HepG2 (cell line): Measurements from ENCODE around the gene TCF7L2. TPM values are rescaled to one million over a fixed set of nuclear protein-coding genes. Genes with fewer than 3 reads are reported as not detected.

Source experiments
- ATAC-seq: fragments of 200-7000 bp; cut with Tn5 transposase; 3 replicates; pipeline ENCODE4 v1.9.1; 2020; ENCODE audit warnings: mild to moderate bottlenecking, moderate library complexity
- BruUV-seq: library from RNA; stranded (reverse); fragments of 400-500 nt; replicated peaks from 2 replicates; lab custom pipeline; 2021; lab: Mats Ljungman, UMichigan
- CTCF ChIA-PET: fragments of 300-600 bp; formaldehyde crosslinking; extraction: SDS; loops from one replicate; lab custom pipeline; 2021; ENCODE audit warnings: low total read pairs, inconsistent platforms, low intra/inter-chr PET ratio; lab: Yijun Ruan, JAX
- POLR2A ChIA-PET: fragments of 350-600 bp; sonication (Branson Sonifier 250); formaldehyde crosslinking; loops from one replicate; lab custom pipeline; 2020; ENCODE audit warnings: antibody characterized with exemption, inconsistent platforms; lab: Yijun Ruan, JAX
- DNase-seq: peaks from one replicate; pipeline ENCODE4 v3.0.0-alpha.2; 2015; ENCODE audit warnings: low spot score
- FAIRE-seq: peaks from 3 replicates; lab custom pipeline; 2011; peaks lifted over from hg19 to GRCh38; lab: Jason Lieb, UNC
- H2AFZ ChIP-seq: one replicate; pipeline ENCODE4 v1.6.1; 2011; ENCODE audit warnings: low read length, inconsistent platforms
- H3K27ac ChIP-seq: fragments of 300-600 bp; 3 replicates; pipeline ENCODE4 v1.8.0; 2011; ENCODE audit warnings: mixed run types, mild to moderate bottlenecking, mixed read lengths, low read length, inconsistent platforms; ENCODE audit not compliant: insufficient read depth; ENCODE audit errors: extremely low read length
- H3K27me3 ChIP-seq, 2 experiments: fragments of 200-600 bp in 1 of 2; 2 replicates in 1 of 2; 3 replicates in 1 of 2; pipeline versions ENCODE4 v1.6.0 to v1.8.0; 2011; ENCODE audit warnings: low read length in 2 of 2, mild to moderate bottlenecking in 2 of 2, moderate library complexity in 2 of 2, inconsistent platforms in 1 of 2; ENCODE audit not compliant: insufficient read depth in 2 of 2, control insufficient read depth in 1 of 2
- H3K36me3 ChIP-seq, 2 experiments: fragments of 200-600 bp in 1 of 2; replicated peaks in 1 of 2; 2 replicates in 1 of 2; 3 replicates in 1 of 2; pipeline versions ENCODE4 v1.5.1 to v1.8.0; 2011; ENCODE audit warnings: low read length in 2 of 2, inconsistent platforms in 1 of 2; ENCODE audit not compliant: insufficient read depth in 2 of 2, control insufficient read depth in 1 of 2
- H3K4me1 ChIP-seq: 2 replicates; pipeline ENCODE4 v1.5.1; 2012; ENCODE audit warnings: low read length, inconsistent platforms; ENCODE audit not compliant: insufficient read depth
- H3K4me2 ChIP-seq: 2 replicates; pipeline ENCODE4 v1.6.0; 2011; ENCODE audit warnings: low read depth, low read length, inconsistent platforms
- H3K4me3 ChIP-seq, 3 experiments: fragments of 200-600 bp in 1 of 3; sonication (generic), shearing (Covaris generic) in 1 of 3; replicated peaks in 1 of 3; 2 replicates each; pipeline ENCODE4 v1.5.1; 2011 to 2016; ENCODE audit warnings: low read length in 3 of 3, inconsistent platforms in 2 of 3, low read depth in 2 of 3, mild to moderate bottlenecking in 2 of 3, control low read depth in 1 of 3, mixed read lengths in 1 of 3; ENCODE audit not compliant: insufficient read depth in 1 of 3
- H3K79me2 ChIP-seq: one replicate; pipeline ENCODE4 v1.6.1; 2011; ENCODE audit warnings: low read length, inconsistent platforms; ENCODE audit not compliant: insufficient read depth
- H3K9ac ChIP-seq: 2 replicates; pipeline ENCODE4 v1.6.0; 2011; ENCODE audit warnings: mild to moderate bottlenecking, low read depth, low read length, inconsistent platforms; ENCODE audit not compliant: insufficient read depth
- H3K9me3 ChIP-seq: 2 replicates; pipeline ENCODE4 v1.5.1; 2012; ENCODE audit warnings: mild to moderate bottlenecking, low read length
- H4K20me1 ChIP-seq: 2 replicates; pipeline ENCODE4 v1.6.0; 2011; ENCODE audit warnings: inconsistent platforms, mild to moderate bottlenecking, low read length, moderate library complexity; ENCODE audit not compliant: insufficient read depth
- CHD4 ChIP-seq: fragments of 200-600 bp; sonication (generic); IDR thresholded peaks from 2 replicates; pipeline ENCODE4 v1.7.0; 2017; ENCODE audit warnings: mild to moderate bottlenecking, low read length, borderline replicate concordance
- IRF2 ChIP-seq: IDR thresholded peaks from 2 replicates; pipeline ENCODE4 v1.6.1; 2018; ENCODE audit warnings: missing genetic modification reagents, missing compliant biosample characterization
- ISX ChIP-seq: sonication (generic); formaldehyde crosslinking; conservative IDR thresholded peaks from 2 replicates; pipeline ENCODE4 v1.5.0; 2020; ENCODE audit warnings: missing genetic modification reagents
- PHB2 ChIP-seq: fragments of 450-650 bp; IDR thresholded peaks from 2 replicates; pipeline ENCODE4 v1.6.1; 2018; ENCODE audit not compliant: partially characterized antibody
- ZBTB21 ChIP-seq: sonication (generic); formaldehyde crosslinking; IDR thresholded peaks from 2 replicates; pipeline ENCODE4 v1.4.0; 2020; ENCODE audit warnings: missing genetic modification reagents
- ZMAT5 ChIP-seq: sonication (generic); formaldehyde crosslinking; IDR thresholded peaks from 2 replicates; pipeline ENCODE4 v1.5.0; 2020; ENCODE audit warnings: mild to moderate bottlenecking, low read depth, missing genetic modification reagents, borderline replicate concordance
- ZNF263 ChIP-seq: sonication (generic); formaldehyde crosslinking; IDR thresholded peaks from 2 replicates; pipeline ENCODE4 v1.4.0; 2020; ENCODE audit warnings: missing genetic modification reagents
- ZNF292 ChIP-seq: sonication (generic); formaldehyde crosslinking; IDR thresholded peaks from 2 replicates; pipeline ENCODE4 v1.8.1; 2022; ENCODE audit warnings: mild to moderate bottlenecking, low read depth, missing genetic modification reagents, borderline replicate concordance
- ZNF329 ChIP-seq: sonication (generic); formaldehyde crosslinking; IDR thresholded peaks from 2 replicates; pipeline ENCODE4 v1.9.0; 2021; ENCODE audit warnings: low read depth, mild to moderate bottlenecking, missing genetic modification reagents
- ZNF883 ChIP-seq: sonication (generic); formaldehyde crosslinking; IDR thresholded peaks from 2 replicates; pipeline ENCODE4 v1.5.1; 2020; ENCODE audit warnings: mild to moderate bottlenecking, missing genetic modification reagents; ENCODE audit errors: not compliant biosample characterization
- ZSCAN9 ChIP-seq: IDR thresholded peaks from 2 replicates; pipeline ENCODE4 v1.6.1; 2016; ENCODE audit warnings: borderline replicate concordance
- WGBS: methylation state at CpG from one replicate; pipeline ENCODE4 v1.1.6; 2017; ENCODE audit warnings: low lambda C conversion rate; 5-methylcytosine and 5-hydroxymethylcytosine counted together
- in situ Hi-C: cut with HindIII; loops from 2 replicates; pipeline ENCODE4 v1.10.0; 2017; ENCODE audit warnings: low pct_unique_long_range_greater_than_20kb; ENCODE audit not compliant: extremely low pct_ligation_motif_present
- intact Hi-C: fragments of 100-400 bp; cut with micrococcal nuclease; formaldehyde crosslinking; loops from one replicate; pipeline ENCODE4 v1.10.0; 2022; ENCODE audit not compliant: unreplicated experiment
- polyA plus RNA-seq, 8 experiments: library from polyadenylated mRNA; depleted of rRNA in 3 of 8; stranded (reverse) in 7 of 8; unstranded in 1 of 8; fragments of >200 nt; fragmentation: Illumina TruSeq in 4 of 8; extraction: Trizol in 4 of 8; gene quantifications; 2 replicates each; pipeline versions ENCODE4 v1.2.1 to v1.2.3, GENCODE V29; 2011 to 2016; ENCODE audit warnings: low read depth in 4 of 8, missing spikeins in 1 of 8, mixed read lengths in 1 of 8; ENCODE audit not compliant: insufficient read depth in 1 of 8
- total RNA-seq, 5 experiments: library from RNA; depleted of rRNA; stranded (reverse); fragments of >200 nt; fragmentation: Illumina TruSeq; extraction: Trizol; gene quantifications; 2 replicates each; pipeline ENCODE4 v1.2.3, GENCODE V29; 2016; ENCODE audit warnings: low read depth in 1 of 5
- TF ChIP-seq, protein P1 (sequence below): sonication (generic); formaldehyde crosslinking; IDR thresholded peaks from 2 replicates; pipeline ENCODE4 v1.4.0; 2020; ENCODE audit warnings: missing genetic modification reagents
- TF ChIP-seq, protein P2 (sequence below): IDR thresholded peaks from 2 replicates; pipeline ENCODE4 v1.6.1; 2016; ENCODE audit warnings: missing biosample characterization, missing genetic modification reagents, low read depth
- TF ChIP-seq, protein P3 (sequence below): sonication (generic); formaldehyde crosslinking; IDR thresholded peaks from 2 replicates; pipeline ENCODE4 v1.4.0; 2020; ENCODE audit warnings: mild to moderate bottlenecking, missing genetic modification reagents

TCF7L2 gene
- total and polyA plus RNA-seq, 2 of the 13 experiments (the other 11 are each of a cell fraction or from before 2014, with no cell fraction given), result 3.9 to 13.7 TPM

DNA sequence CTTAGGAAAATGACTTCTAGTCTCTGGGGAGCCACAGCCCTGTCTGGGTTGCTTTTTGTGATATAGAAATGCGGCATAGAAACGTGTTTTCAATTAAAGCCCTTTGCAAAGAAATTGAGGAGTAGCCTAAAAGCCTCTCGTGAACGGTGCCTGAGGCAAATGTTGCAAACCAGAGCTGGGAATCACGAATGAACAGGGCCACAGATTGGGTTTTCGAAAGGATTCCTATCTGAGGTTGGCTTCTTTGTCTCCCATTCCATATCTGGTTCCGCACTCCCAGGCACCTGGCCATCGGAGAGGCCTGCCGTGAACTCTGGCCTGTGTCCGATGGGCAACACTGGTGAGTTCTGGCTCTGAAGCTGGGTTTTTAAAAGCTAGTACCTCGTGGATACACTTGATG is 221.6 kb downstream of the TCF7L2 start:
- Histone ChIP-seq H4K20me1 (0 out of 2 replicates have a peak, but pooled peaks cover 3% of the 10 kb centered on the region), H3K79me2 (no peaks in the 10 kb centered on the region), H3K9ac (no peak overlapping the region), H3K27me3 (no peaks in the 10 kb centered on the region), H3K27ac (no peak overlapping the region), H3K4me3 (no peak overlapping the region), H2AFZ (no peak overlapping the region), H3K9me3 (no peaks in the 10 kb centered on the region), H3K4me1 (no peaks in the 10 kb centered on the region), H3K36me3 (peaks cover 0 to 11% of the 10 kb centered on the region in 2 experiments; a peak in 2 of 5 replicates)
- ChIA-PET POLR2A (no interaction called here), CTCF (no interaction called here)
- DNase-seq (no peak), ATAC-seq (no peak), FAIRE-seq (no peak)
- BruUV-seq, result no TSS peak
- in situ Hi-C loops, result no loop called here
- 86% methylated on average over 11 of the region's 11 CpGs for WGBS
- intact Hi-C loops, result no loop called here
- no peak for TF ChIP-seq ISX (CRISPR knock-in tag)
- no peak for TF ChIP-seq ZMAT5 (CRISPR knock-in tag)
- TF ChIP-seq, protein P1, sequence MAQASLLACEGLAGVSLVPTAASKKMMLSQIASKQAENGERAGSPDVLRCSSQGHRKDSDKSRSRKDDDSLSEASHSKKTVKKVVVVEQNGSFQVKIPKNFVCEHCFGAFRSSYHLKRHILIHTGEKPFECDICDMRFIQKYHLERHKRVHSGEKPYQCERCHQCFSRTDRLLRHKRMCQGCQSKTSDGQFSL (CRISPR knock-in tag), result no peak
- TF ChIP-seq PHB2, result no peak
- TF ChIP-seq ZNF263 (CRISPR knock-in tag), result no peak
- TF ChIP-seq CHD4, result no peak
- no peak for TF ChIP-seq ZNF292 (CRISPR knock-in tag)
- no peak for TF ChIP-seq IRF2 (CRISPR knock-in tag)
- TF ChIP-seq ZSCAN9, result no peak
- TF ChIP-seq, protein P2, sequence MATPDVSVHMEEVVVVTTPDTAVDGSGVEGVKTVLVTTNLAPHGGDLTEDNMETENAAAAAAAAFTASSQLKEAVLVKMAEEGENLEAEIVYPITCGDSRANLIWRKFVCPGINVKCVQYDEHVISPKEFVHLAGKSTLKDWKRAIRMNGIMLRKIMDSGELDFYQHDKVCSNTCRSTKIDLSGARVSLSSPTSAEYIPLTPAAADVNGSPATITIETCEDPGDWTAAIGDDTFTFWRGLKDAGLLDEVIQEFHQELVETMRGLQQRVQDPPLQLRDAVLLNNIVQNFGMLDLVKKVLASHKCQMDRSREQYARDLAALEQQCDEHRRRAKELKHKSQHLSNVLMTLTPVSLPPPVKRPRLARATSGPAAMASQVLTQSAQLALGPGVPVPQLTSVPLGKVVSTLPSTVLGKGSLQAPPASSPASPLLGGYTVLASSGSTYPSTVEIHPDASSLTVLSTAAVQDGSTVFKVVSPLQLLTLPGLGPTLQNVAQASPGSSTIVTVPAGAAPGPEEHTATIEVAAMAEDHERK, result no peak
- no peak for TF ChIP-seq ZBTB21 (CRISPR knock-in tag)
- TF ChIP-seq ZNF329 (CRISPR knock-in tag), result no peak
- TF ChIP-seq, protein P3, sequence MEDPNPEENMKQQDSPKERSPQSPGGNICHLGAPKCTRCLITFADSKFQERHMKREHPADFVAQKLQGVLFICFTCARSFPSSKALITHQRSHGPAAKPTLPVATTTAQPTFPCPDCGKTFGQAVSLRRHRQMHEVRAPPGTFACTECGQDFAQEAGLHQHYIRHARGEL (CRISPR knock-in tag), result no peak
- no peak for TF ChIP-seq ZNF883 (CRISPR knock-in tag)
- TF ChIP-seq, all 625 proteins: peak for 0
- no peak overlapping the region for H3K4me2 ChIP-seq
